HFF-Myc (cell line): Measurements from ENCODE around the gene CBX2.

Experiments used
- DNase-seq: peaks from one replicate; pipeline ENCODE4 v3.0.0-alpha.2; 2011; ENCODE audit warnings: low read depth; ENCODE audit errors: extremely low read depth
- H3K4me3 ChIP-seq: replicated peaks from 2 replicates; pipeline ENCODE4 v1.5.1; 2011; ENCODE audit warnings: low read depth, mild to moderate bottlenecking, control low read depth, low read length
- TF ChIP-seq, protein P1 (sequence below): IDR thresholded peaks from 2 replicates; pipeline ENCODE4 v1.5.1; 2012; ENCODE audit warnings: mild to moderate bottlenecking, low read depth, low read length, control low read depth; ENCODE audit errors: missing control alignments

The CBX2 gene

DNA sequence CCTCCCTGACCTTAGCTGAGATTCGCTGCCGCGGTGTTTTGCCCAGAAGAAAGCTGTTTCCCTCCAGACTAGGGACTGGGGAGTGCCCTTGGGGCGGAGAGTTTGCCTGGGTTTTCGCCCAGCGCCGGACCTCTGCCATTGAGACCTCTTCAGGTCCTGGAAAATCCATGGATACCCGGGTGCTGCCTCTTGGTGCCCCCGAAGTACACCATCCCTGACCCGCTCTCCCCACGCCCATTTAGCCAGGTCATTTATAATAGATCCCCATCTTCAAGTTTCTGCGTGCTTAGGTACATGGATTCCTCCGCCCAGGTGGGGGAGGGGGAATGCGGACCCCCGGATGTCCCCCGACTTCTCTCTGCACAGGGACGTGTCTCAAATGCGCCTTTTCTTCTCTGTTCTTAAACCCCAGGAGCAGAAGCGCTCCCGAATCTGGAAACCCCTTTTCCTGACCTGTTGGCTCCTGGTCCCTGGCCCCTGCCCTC is 34.0 kb downstream of the CBX2 start:
- H3K4me3 ChIP-seq, result no peak overlapping the region
- TF ChIP-seq, protein P1, sequence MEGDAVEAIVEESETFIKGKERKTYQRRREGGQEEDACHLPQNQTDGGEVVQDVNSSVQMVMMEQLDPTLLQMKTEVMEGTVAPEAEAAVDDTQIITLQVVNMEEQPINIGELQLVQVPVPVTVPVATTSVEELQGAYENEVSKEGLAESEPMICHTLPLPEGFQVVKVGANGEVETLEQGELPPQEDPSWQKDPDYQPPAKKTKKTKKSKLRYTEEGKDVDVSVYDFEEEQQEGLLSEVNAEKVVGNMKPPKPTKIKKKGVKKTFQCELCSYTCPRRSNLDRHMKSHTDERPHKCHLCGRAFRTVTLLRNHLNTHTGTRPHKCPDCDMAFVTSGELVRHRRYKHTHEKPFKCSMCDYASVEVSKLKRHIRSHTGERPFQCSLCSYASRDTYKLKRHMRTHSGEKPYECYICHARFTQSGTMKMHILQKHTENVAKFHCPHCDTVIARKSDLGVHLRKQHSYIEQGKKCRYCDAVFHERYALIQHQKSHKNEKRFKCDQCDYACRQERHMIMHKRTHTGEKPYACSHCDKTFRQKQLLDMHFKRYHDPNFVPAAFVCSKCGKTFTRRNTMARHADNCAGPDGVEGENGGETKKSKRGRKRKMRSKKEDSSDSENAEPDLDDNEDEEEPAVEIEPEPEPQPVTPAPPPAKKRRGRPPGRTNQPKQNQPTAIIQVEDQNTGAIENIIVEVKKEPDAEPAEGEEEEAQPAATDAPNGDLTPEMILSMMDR, result no peak
- DNase-seq, result no peak

DNA sequence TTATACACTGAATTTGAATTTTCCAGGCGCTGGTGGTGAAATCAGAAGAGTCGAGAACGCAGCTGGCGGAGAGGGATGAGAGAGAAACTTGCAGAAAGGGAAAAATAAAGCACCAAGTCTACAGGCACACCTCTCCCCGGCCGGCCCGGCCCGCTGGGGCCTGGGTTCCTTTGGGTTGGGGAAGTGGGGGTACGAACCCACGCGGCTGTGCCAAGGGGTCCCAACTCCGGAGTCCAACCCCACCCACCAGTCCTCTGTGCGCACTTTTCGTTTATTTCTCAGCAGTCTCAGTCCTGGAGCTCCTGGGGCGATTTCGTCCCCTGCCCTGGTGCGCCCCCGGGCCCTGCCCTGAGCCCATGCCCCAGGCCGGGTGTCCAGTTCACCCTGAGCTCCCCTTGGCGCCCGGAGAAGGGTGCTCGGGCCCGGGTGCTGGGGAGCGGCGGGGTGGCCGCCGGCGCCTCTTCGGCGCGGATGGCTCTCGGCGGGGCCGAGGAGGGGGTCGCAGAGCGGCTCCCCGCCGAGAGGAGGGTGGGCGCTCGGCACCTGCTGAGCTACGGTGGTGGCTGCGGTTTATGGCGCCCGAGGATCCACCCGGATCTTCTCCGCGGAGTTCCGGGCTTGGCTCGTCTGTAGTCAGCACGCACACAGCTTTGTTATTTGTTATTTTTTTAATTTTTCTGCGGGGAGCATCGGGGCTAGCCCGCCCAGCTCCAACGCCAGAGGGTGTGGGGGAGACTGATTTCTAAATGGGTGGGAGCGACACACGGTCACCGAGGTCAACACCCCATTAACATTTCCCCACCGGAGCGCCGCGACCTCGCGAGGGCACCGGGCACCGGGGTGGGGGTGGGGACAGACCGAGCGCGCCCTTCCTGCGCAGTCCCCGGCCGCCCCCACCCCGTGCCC is 34.7 kb downstream of the CBX2 start:
- peak overlapping the region; percentile 30 for H3K4me3 ChIP-seq
- no peak for DNase-seq
- TF ChIP-seq, protein P1, result no peak

DNA sequence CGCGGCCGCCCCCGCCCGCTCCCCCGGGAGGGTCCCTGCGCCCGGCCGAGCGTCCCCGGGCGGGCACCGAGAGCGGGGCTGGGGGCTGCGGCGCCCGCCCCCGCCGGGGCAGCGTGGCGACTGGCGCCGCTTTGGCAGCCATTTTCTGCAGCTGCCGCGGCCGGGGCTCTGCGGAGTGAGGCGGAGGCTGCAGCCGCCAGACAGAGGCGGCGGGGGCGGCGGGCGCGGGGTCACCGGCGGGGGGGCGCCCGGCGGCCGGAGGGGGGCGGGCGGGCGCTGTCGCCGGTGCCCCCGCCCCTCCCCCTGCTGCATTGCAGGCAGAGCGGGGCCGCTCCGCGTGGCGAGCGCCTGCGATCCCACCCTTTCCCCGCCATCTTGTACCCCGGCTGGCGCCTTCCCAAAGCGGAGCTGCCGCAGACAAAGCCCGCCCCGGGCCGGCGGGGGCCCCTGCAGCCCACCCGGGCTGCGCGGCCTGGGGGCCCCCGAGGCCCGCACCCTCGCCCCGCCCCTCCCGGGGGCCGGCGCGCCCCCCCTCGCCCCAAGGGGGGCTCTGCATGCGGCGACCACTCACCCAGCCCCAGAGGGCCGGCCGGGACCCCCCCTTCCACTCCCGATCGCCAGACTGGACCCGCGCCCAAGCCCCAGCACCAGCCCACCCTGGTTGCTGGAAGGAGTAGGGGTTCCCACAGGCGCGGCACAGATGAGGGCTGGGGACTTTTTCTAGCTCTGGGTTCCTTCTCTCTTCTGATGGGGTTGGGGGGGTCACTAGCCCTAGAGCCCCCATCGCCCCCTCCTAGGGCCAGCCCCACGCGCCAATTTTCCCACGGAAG is 35.6 kb downstream of the CBX2 start:
- H3K4me3 ChIP-seq, result 0 out of 2 replicates have a peak overlapping the region, but pooled peaks have one; percentile 9
- TF ChIP-seq, protein P1, result no peak
- no peak for DNase-seq

DNA sequence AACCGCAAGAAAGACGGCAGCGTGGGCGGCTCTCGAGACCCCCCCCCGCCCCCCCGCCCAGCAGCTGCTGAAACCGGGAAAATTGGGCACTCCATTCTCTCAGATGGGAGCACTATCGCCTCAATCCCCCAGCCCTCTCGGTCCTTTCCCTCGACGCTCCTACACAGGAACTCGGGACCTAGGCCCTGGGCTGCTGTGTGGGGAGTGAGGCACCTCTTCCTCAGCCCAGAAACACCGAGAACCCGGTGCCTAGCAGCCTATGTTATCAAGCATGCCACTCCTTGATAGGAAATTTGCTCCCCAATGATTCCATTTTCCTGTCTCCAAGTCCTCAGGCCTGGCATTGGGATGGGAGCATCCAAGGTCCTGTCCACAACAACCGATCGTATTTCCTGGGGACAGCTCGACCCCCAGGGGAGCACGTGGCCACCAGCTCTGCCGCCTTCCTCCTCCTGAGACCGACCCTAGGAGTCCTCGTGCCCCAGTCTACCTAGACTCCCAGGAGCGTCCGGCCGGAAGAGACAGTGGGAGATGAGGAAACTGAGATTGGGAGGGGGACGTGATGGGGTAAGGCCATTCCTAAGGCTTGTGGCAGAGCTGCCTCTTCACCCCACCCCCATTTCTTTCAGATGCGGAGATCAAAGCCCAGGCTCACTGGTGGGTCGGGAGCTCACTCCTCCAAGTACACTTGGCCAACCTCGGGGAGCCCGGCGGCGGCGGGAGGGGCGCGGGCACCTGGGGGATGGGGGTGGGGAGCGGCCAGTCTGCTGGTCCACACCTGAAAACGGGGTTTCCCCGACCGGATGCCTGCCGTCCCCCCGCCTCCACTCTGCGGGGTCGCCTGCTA is 36.4 kb downstream of the CBX2 start:
- no peak for DNase-seq
- no peak overlapping the region for H3K4me3 ChIP-seq

DNA sequence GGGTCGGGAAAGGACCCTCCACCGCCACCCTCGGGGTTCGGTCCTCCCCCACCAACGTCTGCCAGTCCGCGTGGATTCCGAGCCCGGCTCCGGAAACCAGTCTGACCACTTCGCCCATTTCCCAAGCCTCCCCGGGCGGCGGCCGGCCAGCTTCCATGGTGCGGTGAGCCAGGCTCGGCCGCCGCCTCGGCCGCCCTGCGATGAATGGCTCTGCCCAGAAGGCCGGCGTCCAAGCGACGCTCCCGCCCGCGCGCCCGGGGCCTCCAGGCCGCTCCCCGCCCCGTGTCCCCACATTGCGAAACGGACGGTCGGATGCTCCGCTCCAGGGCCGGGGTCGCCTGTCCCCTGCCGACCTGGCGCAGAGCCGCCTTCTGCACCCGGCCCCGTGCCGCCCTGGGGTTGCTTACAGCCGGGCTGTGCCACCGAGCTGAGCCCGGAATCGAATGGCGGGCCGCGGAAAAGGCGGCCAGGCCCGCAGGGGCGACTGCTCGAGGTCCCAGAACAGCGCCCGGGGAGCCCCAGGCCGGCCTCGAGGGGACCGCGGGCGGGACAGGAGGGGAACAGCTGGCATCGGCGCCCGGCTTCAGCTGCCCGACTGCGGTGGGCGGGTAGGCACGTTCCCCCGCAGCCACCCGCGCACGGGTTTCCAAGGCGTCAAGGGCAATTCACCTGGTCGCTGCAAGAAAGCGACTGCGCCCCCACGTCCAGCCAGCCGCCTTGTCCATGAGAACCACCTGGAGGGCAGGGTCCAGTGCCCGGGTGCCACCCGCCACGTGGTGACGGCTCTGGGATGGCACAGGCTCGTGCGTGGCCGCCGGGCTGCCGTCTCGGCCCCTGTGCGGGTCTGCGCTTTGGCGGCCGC is 37.3 kb downstream of the CBX2 start:
- TF ChIP-seq, protein P1, result no peak
- DNase-seq, result no peak
- H3K4me3 ChIP-seq, result no peak overlapping the region

More for the DNA sequence above, 36.4 kb downstream of the CBX2 start:
- TF ChIP-seq, protein P1, result no peak
